Measurements from ENCODE around the gene NEURL1.
A peak's percentile ranks its signal among the peaks of the same experiment; 100 is the strongest.

The NEURL1 gene

DNA sequence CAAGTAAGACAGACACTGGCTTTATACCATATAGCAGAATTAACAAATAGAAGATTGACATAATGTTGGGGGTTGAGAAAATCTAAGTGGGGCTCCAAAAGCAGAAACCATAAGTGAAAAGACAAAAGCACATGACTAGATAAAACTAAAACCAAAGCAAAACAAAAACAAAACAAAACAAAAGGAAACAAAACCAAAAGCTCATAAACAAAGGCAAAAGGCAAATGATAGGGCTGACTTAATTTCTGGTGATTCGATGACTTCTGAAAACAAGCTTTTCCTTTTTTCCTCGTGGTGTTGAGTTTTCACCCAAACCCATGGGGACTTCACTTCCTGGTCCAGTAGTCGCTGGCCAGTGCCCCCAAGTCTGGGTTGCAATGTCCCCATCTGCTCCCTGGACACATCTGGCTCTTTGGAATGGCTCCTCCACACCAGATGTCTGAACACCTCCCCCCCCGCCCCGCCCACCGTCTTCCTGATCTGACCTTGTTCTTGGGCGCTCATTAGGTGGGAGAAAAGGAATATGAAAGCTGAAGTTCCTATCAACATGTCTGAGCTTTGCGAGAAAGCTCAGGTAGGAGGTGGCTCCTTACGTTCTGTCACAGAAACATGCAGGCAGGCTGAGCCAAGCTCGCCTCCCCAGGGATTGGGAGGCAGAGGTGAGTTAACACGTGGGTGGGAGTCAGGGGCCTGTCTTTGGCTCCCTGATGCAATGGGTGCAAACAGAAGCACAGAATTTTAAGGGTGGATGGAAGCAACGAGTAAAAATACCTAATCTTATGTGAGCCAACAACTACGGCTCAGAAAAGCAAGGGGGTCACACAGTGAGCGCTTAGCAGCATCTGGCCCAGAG, 121.0 kb downstream of the NEURL1 start:
- Histone ChIP-seq H3K36me3 (peaks cover 31 to 77% (median 59%) of the 10 kb centered on the region in 3 donors), H3K9me3 (no peaks in the 10 kb centered on the region), H3K27me3 (no peaks in the 10 kb centered on the region), H3K27ac (peak overlapping the region; percentile 1 to 89), H3K4me1 (peaks cover 15 to 55% (median 45%) of the 10 kb centered on the region in 4 donors), H3K4me3 (no peak overlapping the region)
- TF ChIP-seq, protein P1, sequence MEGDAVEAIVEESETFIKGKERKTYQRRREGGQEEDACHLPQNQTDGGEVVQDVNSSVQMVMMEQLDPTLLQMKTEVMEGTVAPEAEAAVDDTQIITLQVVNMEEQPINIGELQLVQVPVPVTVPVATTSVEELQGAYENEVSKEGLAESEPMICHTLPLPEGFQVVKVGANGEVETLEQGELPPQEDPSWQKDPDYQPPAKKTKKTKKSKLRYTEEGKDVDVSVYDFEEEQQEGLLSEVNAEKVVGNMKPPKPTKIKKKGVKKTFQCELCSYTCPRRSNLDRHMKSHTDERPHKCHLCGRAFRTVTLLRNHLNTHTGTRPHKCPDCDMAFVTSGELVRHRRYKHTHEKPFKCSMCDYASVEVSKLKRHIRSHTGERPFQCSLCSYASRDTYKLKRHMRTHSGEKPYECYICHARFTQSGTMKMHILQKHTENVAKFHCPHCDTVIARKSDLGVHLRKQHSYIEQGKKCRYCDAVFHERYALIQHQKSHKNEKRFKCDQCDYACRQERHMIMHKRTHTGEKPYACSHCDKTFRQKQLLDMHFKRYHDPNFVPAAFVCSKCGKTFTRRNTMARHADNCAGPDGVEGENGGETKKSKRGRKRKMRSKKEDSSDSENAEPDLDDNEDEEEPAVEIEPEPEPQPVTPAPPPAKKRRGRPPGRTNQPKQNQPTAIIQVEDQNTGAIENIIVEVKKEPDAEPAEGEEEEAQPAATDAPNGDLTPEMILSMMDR (IDR thresholded peaks at IDR 0.05), result no peak
- DNase-seq, result no peak
- intact Hi-C loops (cut with DNase I; ENCODE audit: low total_unique reads), result no loop called here

DNA sequence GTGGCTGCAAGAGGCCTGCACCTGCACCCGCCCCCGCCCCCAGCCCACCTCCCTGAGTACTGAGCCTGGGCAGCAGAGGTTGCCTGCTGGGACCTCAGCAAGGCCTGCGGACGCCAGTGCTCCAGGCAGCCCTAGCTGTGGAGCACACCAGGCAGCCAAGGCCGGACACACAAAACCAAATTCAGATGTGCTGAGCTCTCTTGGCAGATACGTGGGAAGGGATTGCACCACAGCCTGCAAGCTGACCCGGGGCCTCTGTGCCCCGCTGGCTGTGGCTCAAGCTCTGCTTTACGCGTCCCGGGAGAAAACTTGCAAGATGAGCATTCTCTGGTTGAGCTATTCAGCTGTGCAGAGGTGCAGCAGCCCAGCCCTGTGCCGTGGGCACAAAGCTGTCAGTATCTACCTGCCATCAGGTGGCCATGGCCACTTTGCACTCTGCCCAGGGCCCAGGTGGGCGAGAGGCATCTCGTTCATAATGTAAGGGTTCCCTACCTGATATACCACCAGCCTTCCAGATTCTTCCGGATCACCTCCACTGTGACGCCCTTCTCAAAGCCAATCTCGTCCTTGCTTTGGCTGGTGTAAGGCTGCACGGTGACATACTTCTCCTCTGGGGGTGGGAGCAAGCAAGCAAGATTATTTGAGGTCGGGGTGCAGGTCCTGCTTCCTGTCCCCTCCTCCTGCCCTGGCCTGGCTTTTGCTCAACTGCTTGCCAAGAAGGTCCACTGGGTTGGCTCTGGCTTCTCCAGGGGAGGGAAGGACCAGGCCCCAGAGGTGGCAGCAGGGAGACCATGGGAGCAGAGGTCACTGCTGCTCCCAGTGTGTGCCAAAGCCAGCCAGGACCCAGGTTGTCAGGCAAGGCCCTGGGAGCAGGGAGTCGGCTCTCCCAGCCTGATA, 123.4 kb downstream of the NEURL1 start:
- H3K9me3 ChIP-seq, result no peaks in the 10 kb centered on the region
- no peak overlapping the region for H3K4me3 ChIP-seq
- intact Hi-C loops (cut with DNase I; ENCODE audit: low total_unique reads), result no loop called here
- H3K27ac ChIP-seq, result peak overlapping the region; percentile 68 to 89
- H3K27me3 ChIP-seq, result no peaks in the 10 kb centered on the region
- H3K36me3 ChIP-seq, result peaks cover 18 to 62% (median 35%) of the 10 kb centered on the region in 3 donors
- TF ChIP-seq, protein P1 (IDR thresholded peaks at IDR 0.05), result no peak
- peak; percentile 84 to 93 for DNase-seq
- H3K4me1 ChIP-seq, result peaks cover 20 to 78% (median 67%) of the 10 kb centered on the region in 4 donors

DNA sequence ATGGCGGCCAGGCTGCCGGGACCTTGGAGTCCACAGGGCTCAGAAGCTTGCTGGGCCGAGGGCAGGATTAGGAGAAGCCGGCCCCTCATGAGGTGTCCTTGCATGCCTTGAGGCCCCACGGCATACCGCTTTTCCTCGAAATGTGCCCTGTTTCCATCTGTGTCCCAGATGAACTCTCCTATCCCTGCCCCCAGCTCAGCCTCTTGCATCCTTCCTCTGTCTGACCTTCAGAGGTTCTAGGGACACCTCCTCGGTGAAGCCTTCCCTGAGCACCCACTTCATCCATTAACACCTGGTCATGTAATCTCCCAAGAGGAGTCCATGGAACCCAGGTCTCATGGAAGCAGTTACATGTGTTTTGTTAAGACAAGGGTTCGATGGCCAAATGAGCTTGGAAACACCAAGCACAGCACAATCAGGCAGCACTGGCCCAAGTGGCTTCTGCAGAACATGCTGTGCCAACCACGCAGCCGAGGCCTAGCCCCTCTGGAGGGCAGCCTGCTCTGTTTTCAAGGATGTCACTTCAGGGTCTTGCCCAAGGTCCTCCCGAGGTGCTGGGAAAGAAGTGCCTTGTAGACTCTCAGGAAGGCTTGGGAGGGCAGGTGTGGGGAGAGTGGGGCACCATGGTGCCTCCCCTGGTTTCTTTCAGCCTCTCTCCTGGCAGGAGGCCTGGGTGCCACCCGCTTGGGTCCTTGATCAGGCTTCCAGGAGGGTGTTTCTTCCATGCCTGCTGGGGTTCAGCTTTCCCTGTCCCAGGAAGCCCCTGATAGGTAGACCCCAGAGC, 124.3 kb downstream of the NEURL1 start:
- DNase-seq, result no peak
- no peak overlapping the region for H3K4me3 ChIP-seq
- peaks cover 10 to 59% (median 26%) of the 10 kb centered on the region in 3 donors for H3K36me3 ChIP-seq
- intact Hi-C loops (cut with DNase I; ENCODE audit: low total_unique reads), result no loop called here
- H3K27ac ChIP-seq, result peak overlapping the region; percentile 68 to 89
- TF ChIP-seq, protein P1 (IDR thresholded peaks at IDR 0.05), result no peak
- no peaks in the 10 kb centered on the region for H3K27me3 ChIP-seq
- H3K4me1 ChIP-seq, result peaks cover 26 to 80% (median 72%) of the 10 kb centered on the region in 4 donors
- no peaks in the 10 kb centered on the region for H3K9me3 ChIP-seq

DNA sequence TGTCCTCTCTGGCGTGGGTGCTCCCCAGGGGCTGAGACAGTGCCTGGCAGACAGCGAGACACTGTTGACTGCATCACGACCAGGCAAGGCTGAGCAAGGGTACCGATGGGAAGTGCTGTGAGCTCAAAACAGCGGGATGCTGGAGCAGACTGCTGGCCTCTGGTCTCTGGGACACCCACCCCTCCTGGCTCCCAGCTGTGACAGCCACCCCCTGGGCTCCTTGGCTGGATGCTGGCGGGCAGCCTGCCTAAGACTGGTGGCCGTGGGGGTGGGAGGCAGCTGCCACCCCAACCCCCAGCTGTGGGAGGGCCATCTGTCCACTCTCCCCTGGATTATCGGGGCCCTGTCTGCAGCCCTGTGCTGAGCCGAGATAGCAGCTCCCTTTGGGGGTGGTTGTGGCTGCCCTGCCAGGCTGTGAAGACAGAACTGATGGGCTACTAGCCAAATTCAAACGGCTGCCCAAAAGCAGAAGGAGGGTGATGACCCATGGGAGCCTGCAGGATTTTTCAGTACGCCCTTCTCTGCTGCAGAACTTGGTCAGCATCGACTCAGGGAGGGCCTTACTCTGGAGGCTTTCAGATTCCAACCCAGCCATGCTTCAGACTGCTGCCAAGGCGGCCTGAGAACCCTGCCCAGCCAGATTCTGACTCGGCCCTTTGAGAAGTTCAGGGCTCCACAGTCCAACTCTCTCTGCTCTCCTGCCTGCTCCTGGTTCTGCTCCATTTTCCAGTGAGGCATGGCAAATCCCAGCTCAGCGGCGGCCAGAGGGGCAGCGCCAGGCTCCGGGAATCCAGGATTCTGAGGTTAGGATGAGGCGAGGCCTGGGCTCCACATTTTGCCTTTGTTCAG, 125.3 kb downstream of the NEURL1 start:
- DNase-seq, result peak; percentile 86 to 95
- Histone ChIP-seq H3K4me3 (no peak overlapping the region), H3K4me1 (peaks cover 26 to 89% (median 79%) of the 10 kb centered on the region in 4 donors), H3K9me3 (no peaks in the 10 kb centered on the region), H3K27ac (peak overlapping the region; percentile 68 to 89), H3K36me3 (peaks cover 0 to 50% (median 17%) of the 10 kb centered on the region in 3 donors), H3K27me3 (no peaks in the 10 kb centered on the region)
- TF ChIP-seq, protein P1 (IDR thresholded peaks at IDR 0.05), result peak in 1 of 2 experiments; percentile 5
- intact Hi-C loops (cut with DNase I; ENCODE audit: low total_unique reads), result no loop called here

Measured in tibial artery (tissue), 4 donors.